ENCODE measurements around the gene CHD5.

Gene CHD5

DNA sequence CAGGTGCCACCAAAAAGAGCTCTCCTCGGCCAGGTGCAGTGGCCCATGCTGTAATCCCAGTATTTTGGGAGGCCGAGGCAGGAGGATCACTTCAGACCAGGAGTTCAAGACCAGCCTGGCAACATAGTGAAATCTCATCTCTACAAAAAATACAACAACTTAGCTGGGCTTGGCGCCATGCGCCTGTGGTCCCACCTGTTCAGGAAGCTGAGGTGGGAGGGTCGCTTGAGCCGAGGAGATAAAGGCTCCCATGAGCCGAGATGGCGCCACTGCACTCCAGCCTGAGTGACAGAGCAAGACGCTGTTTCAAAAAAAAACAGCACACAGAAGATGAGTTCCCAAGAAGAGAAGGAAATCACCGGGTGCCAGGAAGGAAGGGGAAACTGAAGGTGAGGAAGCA is 67.0 kb downstream of the CHD5 start:
- H3K27me3 ChIP-seq (ENCODE audit: control insufficient read depth, insufficient read depth, low read length), result no peaks in the 10 kb centered on the region
- no peaks in the 10 kb centered on the region for H3K36me3 ChIP-seq (ENCODE audit: control insufficient read depth, insufficient read depth, low read length)
- no peak overlapping the region for H3K4me3 ChIP-seq (ENCODE audit: low read depth, low read length)
- H3K79me2 ChIP-seq, result no peaks in the 10 kb centered on the region
- no peak overlapping the region for H3K27ac ChIP-seq
- no peak overlapping the region for H2AFZ ChIP-seq
- H3K4me2 ChIP-seq (ENCODE audit: low read length), result no peak overlapping the region
- no peak overlapping the region for H3K9ac ChIP-seq
- H3K4me1 ChIP-seq, result no peaks in the 10 kb centered on the region
- no peaks in the 10 kb centered on the region for H3K9me3 ChIP-seq (ENCODE audit: control insufficient read depth, low read length)
- TF ChIP-seq CTCF (IDR thresholded peaks at IDR 0.05), result no peak

DNA sequence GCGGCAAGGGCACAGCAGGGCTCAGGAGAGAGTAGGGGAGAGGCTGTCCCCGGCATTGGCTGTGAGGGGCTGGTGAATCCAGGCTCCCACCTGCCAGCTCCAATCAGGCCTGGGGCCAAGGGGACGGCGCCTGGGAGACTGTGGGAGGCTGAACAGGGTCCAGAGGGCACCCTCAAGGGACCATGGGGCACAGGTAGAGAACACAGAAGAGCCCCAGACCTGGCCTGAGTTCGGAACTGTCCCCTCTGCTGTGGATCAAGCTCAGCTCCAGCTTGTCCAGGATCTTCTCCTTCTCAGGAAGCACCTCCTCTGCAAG is 67.5 kb downstream of the CHD5 start:
- Histone ChIP-seq H3K27ac (no peak overlapping the region), H3K36me3 (ENCODE audit: control insufficient read depth, insufficient read depth, low read length) (no peaks in the 10 kb centered on the region), H2AFZ (no peak overlapping the region), H3K9me3 (ENCODE audit: control insufficient read depth, low read length) (no peaks in the 10 kb centered on the region), H3K4me1 (no peaks in the 10 kb centered on the region), H3K79me2 (no peaks in the 10 kb centered on the region), H3K27me3 (ENCODE audit: control insufficient read depth, insufficient read depth, low read length) (no peaks in the 10 kb centered on the region), H3K4me2 (ENCODE audit: low read length) (no peak overlapping the region), H3K9ac (no peak overlapping the region), H3K4me3 (ENCODE audit: low read depth, low read length) (no peak overlapping the region)
- TF ChIP-seq CTCF (IDR thresholded peaks at IDR 0.05), result no peak

GRCh38 chr1:6111991-6112689 is 68.0 kb downstream of the CHD5 start:
- H3K27me3 ChIP-seq (ENCODE audit: control insufficient read depth, insufficient read depth, low read length), result no peaks in the 10 kb centered on the region
- no peak for TF ChIP-seq CTCF (IDR thresholded peaks at IDR 0.05)

DNA sequence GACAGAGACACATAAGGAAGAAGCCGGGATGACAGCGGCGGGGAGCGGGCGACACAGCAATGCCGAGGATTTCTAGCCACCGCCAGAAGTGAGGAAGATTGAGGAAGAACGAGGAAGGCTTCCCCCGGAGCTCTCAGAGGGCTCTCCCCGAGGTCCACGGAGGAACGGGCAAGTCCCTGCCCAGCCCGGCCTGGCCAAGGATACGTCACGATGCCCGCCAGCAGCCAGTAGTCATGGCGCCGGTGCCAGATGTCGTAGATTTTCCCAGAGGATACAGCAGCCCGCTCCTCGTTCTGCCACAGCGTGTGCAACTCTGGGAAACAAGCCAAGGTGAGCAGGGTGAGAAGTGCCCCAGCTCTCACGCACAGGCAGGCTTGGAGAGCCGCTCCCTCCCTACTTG is 68.5 kb downstream of the CHD5 start:
- H3K79me2 ChIP-seq, result no peaks in the 10 kb centered on the region
- no peak overlapping the region for H3K27ac ChIP-seq
- no peak overlapping the region for H3K4me2 ChIP-seq (ENCODE audit: low read length)
- TF ChIP-seq CTCF (IDR thresholded peaks at IDR 0.05), result no peak
- H2AFZ ChIP-seq, result no peak overlapping the region
- H3K4me3 ChIP-seq (ENCODE audit: low read depth, low read length), result no peak overlapping the region
- no peak overlapping the region for H3K9ac ChIP-seq
- no peaks in the 10 kb centered on the region for H3K4me1 ChIP-seq
- H3K36me3 ChIP-seq (ENCODE audit: control insufficient read depth, insufficient read depth, low read length), result no peaks in the 10 kb centered on the region
- no peaks in the 10 kb centered on the region for H3K27me3 ChIP-seq (ENCODE audit: control insufficient read depth, insufficient read depth, low read length)
- H3K9me3 ChIP-seq (ENCODE audit: control insufficient read depth, low read length), result no peaks in the 10 kb centered on the region

More at GRCh38 chr1:6111991-6112689, 68.0 kb downstream of the CHD5 start:
- H3K27ac ChIP-seq, result no peak overlapping the region
- no peak overlapping the region for H3K9ac ChIP-seq
- H3K9me3 ChIP-seq (ENCODE audit: control insufficient read depth, low read length), result no peaks in the 10 kb centered on the region
- H3K79me2 ChIP-seq, result no peaks in the 10 kb centered on the region
- no peak overlapping the region for H2AFZ ChIP-seq
- H3K4me3 ChIP-seq (ENCODE audit: low read depth, low read length), result no peak overlapping the region
- no peaks in the 10 kb centered on the region for H3K4me1 ChIP-seq
- no peaks in the 10 kb centered on the region for H3K36me3 ChIP-seq (ENCODE audit: control insufficient read depth, insufficient read depth, low read length)
- H3K4me2 ChIP-seq (ENCODE audit: low read length), result no peak overlapping the region

GRCh38 chr1:6110326-6110725 is 69.8 kb downstream of the CHD5 start:
- no peak overlapping the region for H3K27ac ChIP-seq
- H3K4me3 ChIP-seq (ENCODE audit: low read depth, low read length), result no peak overlapping the region
- no peaks in the 10 kb centered on the region for H3K9me3 ChIP-seq (ENCODE audit: control insufficient read depth, low read length)
- TF ChIP-seq CTCF (IDR thresholded peaks at IDR 0.05), result no peak
- H3K79me2 ChIP-seq, result no peaks in the 10 kb centered on the region
- no peak overlapping the region for H3K9ac ChIP-seq
- no peak overlapping the region for H3K4me2 ChIP-seq (ENCODE audit: low read length)
- no peaks in the 10 kb centered on the region for H3K4me1 ChIP-seq
- H3K36me3 ChIP-seq (ENCODE audit: control insufficient read depth, insufficient read depth, low read length), result no peaks in the 10 kb centered on the region
- no peak overlapping the region for H2AFZ ChIP-seq
- no peaks in the 10 kb centered on the region for H3K27me3 ChIP-seq (ENCODE audit: control insufficient read depth, insufficient read depth, low read length)

Data from parathyroid adenoma (tissue), 2 donors.